Stimulated activated CD8-positive, alpha-beta memory T cell treated with anti-CD3 and anti-CD28 coated beads, Interleukin-12 subunit alpha, Interleukin-12 subunit beta, amount 100 ng/mL, for 1 hour (primary cell): ENCODE measurements around the gene COG1.

ENCODE experiments used
- DNase-seq: peaks from one replicate; pipeline ENCODE4 v3.0.0-alpha.2; 2020; ENCODE audit warnings: low read depth

COG1 gene

GRCh38 chr17:73200476-73200875 is 7.6 kb downstream of the COG1 start:
- no peak for DNase-seq

- no peak for DNase-seq
Observed at GRCh38 chr17:73201215-73202069, 8.6 kb downstream of the COG1 start.

GRCh38 chr17:73203135-73203787 is 10.4 kb downstream of the COG1 start:
- no peak for DNase-seq

- no peak for DNase-seq
Observed at GRCh38 chr17:73203788-73204479, 11.1 kb downstream of the COG1 start.

GRCh38 chr17:73205459-73205961 is 12.7 kb downstream of the COG1 start:
- no peak for DNase-seq

- no peak for DNase-seq
Observed at GRCh38 chr17:73208139-73208827, 15.4 kb downstream of the COG1 start.

- no peak for DNase-seq
Observed at GRCh38 chr17:73209436-73209835, 16.6 kb downstream of the COG1 start.

GRCh38 chr17:73210002-73210678 is 17.3 kb downstream of the COG1 start:
- no peak for DNase-seq

- no peak for DNase-seq
Observed at GRCh38 chr17:73211745-73212144, 18.9 kb downstream of the COG1 start.

- DNase-seq, result no peak
Observed at GRCh38 chr17:73214008-73214407, 21.2 kb downstream of the COG1 start.

- DNase-seq, result no peak
Observed at GRCh38 chr17:73214851-73215250, 22.0 kb downstream of the COG1 start.

- DNase-seq, result no peak
Observed at GRCh38 chr17:73215447-73215846, 22.6 kb downstream of the COG1 start.

- no peak for DNase-seq
Observed at GRCh38 chr17:73223626-73224230, 30.9 kb downstream of the COG1 start.

- no peak for DNase-seq
Observed at GRCh38 chr17:73224237-73224636, 31.4 kb downstream of the COG1 start.

GRCh38 chr17:73224663-73225305 is 31.9 kb downstream of the COG1 start:
- no peak for DNase-seq

GRCh38 chr17:73226556-73227172 is 33.8 kb downstream of the COG1 start:
- DNase-seq, result no peak

- no peak for DNase-seq
Observed at GRCh38 chr17:73227379-73227778, 34.5 kb downstream of the COG1 start.

- no peak for DNase-seq
Observed at GRCh38 chr17:73227944-73228343, 35.1 kb downstream of the COG1 start.

- no peak for DNase-seq
Observed at GRCh38 chr17:73228748-73229236, 35.9 kb downstream of the COG1 start.

GRCh38 chr17:73230088-73230487 is 37.2 kb downstream of the COG1 start:
- DNase-seq, result no peak
